ENCODE results near the gene AKIRIN2.
"Not testable (repeated sequence)": the region's sequence is repeated elsewhere in the genome, so short reads cannot be mapped to it uniquely, and the experiment has no call there.

- TF ChIP-seq POLR2A, CTCF (IDR thresholded peaks at IDR 0.05): not testable (repeated sequence)
Measured at GRCh38 chr6:87708581-87709427, 6.8 kb upstream of the AKIRIN2 start.
